ENCODE measurements around the gene ANAPC2.

The ANAPC2 gene

DNA sequence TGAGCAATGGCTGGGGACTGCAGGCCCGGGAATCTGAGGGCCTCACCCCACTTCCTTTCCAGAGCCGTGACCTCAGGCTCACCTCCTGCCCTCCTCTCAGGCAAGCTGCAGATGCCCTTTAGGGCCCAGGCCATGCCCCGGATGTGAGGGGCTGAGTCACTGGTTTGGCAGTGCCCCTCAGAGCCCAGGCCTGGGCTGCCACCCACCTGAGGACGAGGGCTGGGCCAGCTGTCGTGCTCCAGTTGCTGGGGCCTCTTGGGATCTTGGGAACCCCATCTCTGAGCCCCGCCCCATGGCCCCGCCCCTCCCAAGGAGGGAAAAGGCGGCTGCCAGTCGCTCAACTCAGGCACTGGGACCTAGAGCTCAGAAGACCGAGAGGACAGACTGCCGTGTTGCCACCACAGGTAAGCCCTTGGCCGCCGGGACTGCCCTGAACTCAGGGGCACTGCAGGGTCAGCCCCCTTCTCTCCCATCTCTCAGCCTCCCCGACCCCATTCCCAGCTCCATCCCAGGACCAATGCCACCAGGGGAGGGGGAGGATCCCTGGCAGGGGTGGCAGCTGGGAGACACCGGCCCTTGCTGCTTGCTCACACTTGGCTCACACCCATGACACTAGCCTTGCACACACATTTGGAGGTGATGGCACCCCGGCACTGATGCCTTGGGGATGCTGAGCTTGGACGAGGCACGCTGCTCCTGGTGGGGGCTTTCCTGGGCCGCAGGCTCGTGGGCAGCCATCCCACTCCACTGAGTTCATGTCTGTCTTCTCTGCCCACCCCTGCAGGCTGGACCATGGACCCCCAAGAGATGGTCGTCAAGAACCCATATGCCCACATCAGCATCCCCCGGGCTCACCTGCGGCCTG, 36.7 kb upstream of the ANAPC2 start, which contains the start of gene CYSRT1:
CYSRT1 (plus strand) TSS at position 345 of the 865 bp plus-strand sequence; CDS start at position 793, 448 bp downstream.
- peak within 1 kb of the TSS; percentile 85 for H3K9ac ChIP-seq (ENCODE audit: low read length)
- peaks cover 9% of the 10 kb centered on the region; the same call in 1 of the 2 replicates for H3K4me1 ChIP-seq (ENCODE audit: low read length)
- H3K9me3 ChIP-seq (replicated peaks; ENCODE audit: insufficient read depth, low read length), result no peaks in the 10 kb centered on the region
- H3K4me3 ChIP-seq (ENCODE audit: low read length), result peak within 1 kb of the TSS; percentile 78
- H3K79me2 ChIP-seq (ENCODE audit: low read length), result no peaks in the 10 kb centered on the region
- no peaks in the 10 kb centered on the region for H3K36me3 ChIP-seq (replicated peaks; ENCODE audit: insufficient read depth, low read length)
- H3K4me2 ChIP-seq (ENCODE audit: low read depth, low read length), result peak within 1 kb of the TSS; percentile 77
- peak within 1 kb of the TSS; percentile 91 for H2AFZ ChIP-seq (ENCODE audit: low read length)
- no peak for TF ChIP-seq EZH2phosphoT487 (IDR thresholded peaks at IDR 0.05; ENCODE audit: low read length)
- TF ChIP-seq, protein P1, sequence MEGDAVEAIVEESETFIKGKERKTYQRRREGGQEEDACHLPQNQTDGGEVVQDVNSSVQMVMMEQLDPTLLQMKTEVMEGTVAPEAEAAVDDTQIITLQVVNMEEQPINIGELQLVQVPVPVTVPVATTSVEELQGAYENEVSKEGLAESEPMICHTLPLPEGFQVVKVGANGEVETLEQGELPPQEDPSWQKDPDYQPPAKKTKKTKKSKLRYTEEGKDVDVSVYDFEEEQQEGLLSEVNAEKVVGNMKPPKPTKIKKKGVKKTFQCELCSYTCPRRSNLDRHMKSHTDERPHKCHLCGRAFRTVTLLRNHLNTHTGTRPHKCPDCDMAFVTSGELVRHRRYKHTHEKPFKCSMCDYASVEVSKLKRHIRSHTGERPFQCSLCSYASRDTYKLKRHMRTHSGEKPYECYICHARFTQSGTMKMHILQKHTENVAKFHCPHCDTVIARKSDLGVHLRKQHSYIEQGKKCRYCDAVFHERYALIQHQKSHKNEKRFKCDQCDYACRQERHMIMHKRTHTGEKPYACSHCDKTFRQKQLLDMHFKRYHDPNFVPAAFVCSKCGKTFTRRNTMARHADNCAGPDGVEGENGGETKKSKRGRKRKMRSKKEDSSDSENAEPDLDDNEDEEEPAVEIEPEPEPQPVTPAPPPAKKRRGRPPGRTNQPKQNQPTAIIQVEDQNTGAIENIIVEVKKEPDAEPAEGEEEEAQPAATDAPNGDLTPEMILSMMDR (IDR thresholded peaks at IDR 0.05; ENCODE audit: low read length), result no peak
- no peak for TF ChIP-seq EZH2 (optimal IDR thresholded peaks at IDR 0.05; ENCODE audit: low read depth, low read length)
- H3F3A ChIP-seq (ENCODE audit: insufficient read depth, low read length), result no peaks in the 10 kb centered on the region; the same call in 1 of the 2 replicates
- peaks cover 21% of the 10 kb centered on the region for H3K27me3 ChIP-seq (replicated peaks; ENCODE audit: insufficient read depth, low read length)
- no peak for DNase-seq
- no peaks in the 10 kb centered on the region for H3K9me2 ChIP-seq (replicated peaks; ENCODE audit: insufficient read depth, low read length)
- no peak within 1 kb of the TSS for H3K27ac ChIP-seq (ENCODE audit: low read length)
- H4K20me1 ChIP-seq (ENCODE audit: insufficient read depth, low read length), result no peaks in the 10 kb centered on the region

- H3K4me1 ChIP-seq (ENCODE audit: low read length), result peaks cover 9% of the 10 kb centered on the region; the same call in 1 of the 2 replicates
- H2AFZ ChIP-seq (ENCODE audit: low read length), result peak overlapping the region; percentile 91
These were observed 35.0 kb upstream of the ANAPC2 start for GRCh38 chr9:137223078-137223970.

More at GRCh38 chr9:137223078-137223970, 35.0 kb upstream of the ANAPC2 start:
- Histone ChIP-seq H4K20me1 (ENCODE audit: insufficient read depth, low read length) (no peaks in the 10 kb centered on the region), H3K9me3 (replicated peaks; ENCODE audit: insufficient read depth, low read length) (no peaks in the 10 kb centered on the region), H3K36me3 (replicated peaks; ENCODE audit: insufficient read depth, low read length) (no peaks in the 10 kb centered on the region), H3K9me2 (replicated peaks; ENCODE audit: insufficient read depth, low read length) (no peaks in the 10 kb centered on the region), H3K27me3 (replicated peaks; ENCODE audit: insufficient read depth, low read length) (peaks cover 3% of the 10 kb centered on the region), H3K4me3 (ENCODE audit: low read length) (peak overlapping the region; percentile 78), H3K4me2 (ENCODE audit: low read depth, low read length) (peak overlapping the region; percentile 97), H3K27ac (ENCODE audit: low read length) (peak overlapping the region; percentile 32; the same call in 1 of the 2 replicates), H3K9ac (ENCODE audit: low read length) (peak overlapping the region; percentile 85), H3K79me2 (ENCODE audit: low read length) (no peaks in the 10 kb centered on the region), H3F3A (ENCODE audit: insufficient read depth, low read length) (no peaks in the 10 kb centered on the region; the same call in 1 of the 2 replicates)
- peak; percentile 99 for DNase-seq
- TF ChIP-seq EZH2 (optimal IDR thresholded peaks at IDR 0.05; ENCODE audit: low read depth, low read length), result no peak
- TF ChIP-seq, protein P1 (IDR thresholded peaks at IDR 0.05; ENCODE audit: low read length), result no peak
- no peak for TF ChIP-seq EZH2phosphoT487 (IDR thresholded peaks at IDR 0.05; ENCODE audit: low read length)

All from MM.1S (cell line).